IMR-90 (cell line): ENCODE data around the gene DSCAM. TPM values are rescaled to one million over a fixed set of nuclear protein-coding genes. Genes with fewer than 3 reads are reported as not detected.

Experiments
- ATAC-seq: fragments of 200-7000 bp; cut with Tn5 transposase; 2 replicates; pipeline ENCODE4 v1.9.1; 2020; ENCODE audit warnings: low read depth, mild to moderate bottlenecking, moderate library complexity
- BruUV-seq: library from RNA; stranded (reverse); fragments of 400-500 nt; replicated peaks from 2 replicates; lab custom pipeline; 2021; lab: Mats Ljungman, UMichigan
- CTCF ChIA-PET: fragments of 300-600 bp; formaldehyde crosslinking; extraction: SDS; loops from one replicate; lab custom pipeline; 2021; ENCODE audit warnings: antibody characterized with exemption; lab: Yijun Ruan, JAX
- POLR2A ChIA-PET: fragments of 300-600 bp; sonication (Branson Sonifier 250); formaldehyde crosslinking; loops from one replicate; lab custom pipeline; 2022; ENCODE audit warnings: antibody characterized with exemption; ENCODE audit not compliant: unreplicated experiment; lab: Charles Lee
- DNase-seq: peaks from one replicate; pipeline ENCODE4 v3.0.0; 2013
- H2AFZ ChIP-seq: replicated peaks from 2 replicates; pipeline ENCODE3; 2013; ENCODE audit warnings: low read length, mild to moderate bottlenecking; ENCODE audit not compliant: poor library complexity
- H2AK5ac ChIP-seq: 2 replicates; pipeline ENCODE4 v1.6.1; 2013; ENCODE audit warnings: low read depth, low read length, inconsistent platforms
- H2AK9ac ChIP-seq: replicated peaks from 2 replicates; pipeline ENCODE3; 2013; ENCODE audit warnings: mild to moderate bottlenecking, low read depth, low read length, moderate library complexity; ENCODE audit not compliant: poor library complexity
- H2BK120ac ChIP-seq: 2 replicates; pipeline ENCODE4 v1.6.1; 2013; ENCODE audit warnings: low read depth, low read length, inconsistent platforms
- H2BK15ac ChIP-seq: 3 replicates; pipeline ENCODE4 v1.6.1; 2013; ENCODE audit warnings: low read depth, low read length, inconsistent platforms
- H2BK20ac ChIP-seq: 2 replicates; pipeline ENCODE4 v1.6.1; 2013; ENCODE audit warnings: low read depth, mild to moderate bottlenecking, inconsistent platforms, low read length, moderate library complexity
- H2BK5ac ChIP-seq: 2 replicates; pipeline ENCODE4 v1.6.1; 2013; ENCODE audit warnings: mild to moderate bottlenecking, low read depth, low read length, inconsistent platforms; ENCODE audit not compliant: poor library complexity, severe bottlenecking
- H3K14ac ChIP-seq: replicated peaks from 2 replicates; pipeline ENCODE4 v1.6.1; 2013; ENCODE audit warnings: low read depth, low read length, inconsistent platforms
- H3K18ac ChIP-seq: 2 replicates; pipeline ENCODE4 v1.6.1; 2013; ENCODE audit warnings: low read depth, low read length, control low read depth
- H3K23ac ChIP-seq: 2 replicates; pipeline ENCODE4 v1.6.1; 2013; ENCODE audit warnings: low read depth, low read length, inconsistent platforms
- H3K27ac ChIP-seq: 2 replicates; pipeline ENCODE4 v1.5.1; 2013; ENCODE audit warnings: mild to moderate bottlenecking, control low read depth, low read length; ENCODE audit not compliant: insufficient read depth
- H3K27me3 ChIP-seq: 2 replicates; pipeline ENCODE4 v1.6.1; 2013; ENCODE audit warnings: low read length; ENCODE audit not compliant: control insufficient read depth, insufficient read depth
- H3K36me3 ChIP-seq: 2 replicates; pipeline ENCODE4 v1.6.1; 2013; ENCODE audit warnings: low read length, mixed read lengths; ENCODE audit not compliant: control insufficient read depth, insufficient read depth
- H3K4ac ChIP-seq: 2 replicates; pipeline ENCODE4 v1.6.1; 2013; ENCODE audit warnings: low read depth, low read length, inconsistent platforms
- H3K4me1 ChIP-seq: 2 replicates; pipeline ENCODE4 v1.6.1; 2013; ENCODE audit warnings: low read length, mixed read lengths; ENCODE audit not compliant: control insufficient read depth, insufficient read depth
- H3K4me2 ChIP-seq: 2 replicates; pipeline ENCODE4 v1.6.1; 2013; ENCODE audit warnings: low read depth, mild to moderate bottlenecking, control low read depth, low read length, moderate library complexity
- H3K4me3 ChIP-seq: 2 replicates; pipeline ENCODE4 v1.5.1; 2013; ENCODE audit warnings: low read depth, mild to moderate bottlenecking, control low read depth, low read length, moderate library complexity; ENCODE audit not compliant: insufficient read depth
- H3K56ac ChIP-seq: 2 replicates; pipeline ENCODE4 v1.6.1; 2013; ENCODE audit warnings: low read length, inconsistent platforms; ENCODE audit not compliant: insufficient read depth; ENCODE audit errors: extremely low read depth
- H3K79me1 ChIP-seq, 2 experiments: 2 replicates each; pipeline ENCODE4 v1.6.1; 2013; ENCODE audit warnings: low read length in 2 of 2, inconsistent platforms in 1 of 2, low read depth in 1 of 2
- H3K9ac ChIP-seq: 2 replicates; pipeline ENCODE4 v1.6.1; 2013; ENCODE audit warnings: low read depth, low read length, control low read depth
- H3K9me1 ChIP-seq: 2 replicates; pipeline ENCODE4 v1.6.1; 2013; ENCODE audit warnings: low read length, inconsistent platforms; ENCODE audit not compliant: insufficient read depth
- H3K9me3 ChIP-seq: 2 replicates; pipeline ENCODE4 v1.6.1; 2013; ENCODE audit warnings: low read length; ENCODE audit not compliant: control insufficient read depth, insufficient read depth
- H4K20me1 ChIP-seq: 2 replicates; pipeline ENCODE4 v1.6.1; 2013; ENCODE audit warnings: low read length, inconsistent platforms; ENCODE audit not compliant: insufficient read depth
- H4K5ac ChIP-seq: 2 replicates; pipeline ENCODE4 v1.6.1; 2013; ENCODE audit warnings: mild to moderate bottlenecking, low read depth, low read length, control low read depth
- H4K8ac ChIP-seq, 2 experiments: 2 replicates each; pipeline ENCODE4 v1.6.1; 2013; ENCODE audit warnings: low read depth in 2 of 2, low read length in 2 of 2, control low read depth in 1 of 2, inconsistent platforms in 1 of 2
- H4K91ac ChIP-seq: 2 replicates; pipeline ENCODE4 v1.6.1; 2013; ENCODE audit warnings: low read depth, low read length, inconsistent platforms; ENCODE audit not compliant: insufficient read depth
- MAFK ChIP-seq: IDR thresholded peaks from 2 replicates; pipeline ENCODE4 v1.6.1; 2012; ENCODE audit warnings: low read depth, low read length, improper control_type of control experiment
- MAZ ChIP-seq: IDR thresholded peaks from 2 replicates; pipeline ENCODE4 v1.6.1; 2012; ENCODE audit warnings: low read depth, mild to moderate bottlenecking, low read length, improper control_type of control experiment, moderate library complexity, borderline replicate concordance
- NFE2L2 ChIP-seq: fragments of 150-350 bp; IDR thresholded peaks from 2 replicates; pipeline ENCODE4 v1.6.1; 2016; ENCODE audit warnings: low read depth, mild to moderate bottlenecking, low read length
- WGBS, 2 experiments: methylation state at CpG; one replicate each; pipeline versions ENCODE4 v1.1.5 to v1.1.7; 2013; ENCODE audit warnings: missing lambda C conversion rate in 2 of 2; ENCODE audit not compliant: insufficient read length in 1 of 2; ENCODE audit errors: extremely low coverage in 2 of 2; 5-methylcytosine and 5-hydroxymethylcytosine counted together
- dilution Hi-C: fragments of 300-500 bp; cut with HindIII; formaldehyde crosslinking; loops from one replicate; pipeline ENCODE4 v1.14.3; 2018; ENCODE audit warnings: low sequenced_read_pairs; ENCODE audit not compliant: unreplicated experiment
- in situ Hi-C: fragments of 300-500 bp; cut with MboI; formaldehyde crosslinking; loops from 3 replicates; pipeline ENCODE4 v1.14.3; 2019; ENCODE audit warnings: low sequenced_read_pairs, inconsistent platforms, mixed read lengths
- intact Hi-C: fragments of 100-400 bp; cut with micrococcal nuclease; formaldehyde crosslinking; loops from 2 replicates; pipeline ENCODE4 v1.10.0; 2022
- polyA plus RNA-seq, 3 experiments: library from polyadenylated mRNA; depleted of rRNA; stranded (reverse); fragments of >200 nt; gene quantifications; 2 replicates each; pipeline ENCODE4 v1.2.3, GENCODE V29; 2012; ENCODE audit warnings: low replicate concordance in 1 of 3
- total RNA-seq: library from RNA; depleted of rRNA; stranded (reverse); fragments of >200 nt; gene quantifications from 2 replicates; pipeline ENCODE4 v1.2.3, GENCODE V29; 2012

Gene DSCAM
- total and polyA plus RNA-seq, 2 of the 4 experiments (the other 2 are of a cell fraction): under 0.01 to 0.02 TPM

DNA sequence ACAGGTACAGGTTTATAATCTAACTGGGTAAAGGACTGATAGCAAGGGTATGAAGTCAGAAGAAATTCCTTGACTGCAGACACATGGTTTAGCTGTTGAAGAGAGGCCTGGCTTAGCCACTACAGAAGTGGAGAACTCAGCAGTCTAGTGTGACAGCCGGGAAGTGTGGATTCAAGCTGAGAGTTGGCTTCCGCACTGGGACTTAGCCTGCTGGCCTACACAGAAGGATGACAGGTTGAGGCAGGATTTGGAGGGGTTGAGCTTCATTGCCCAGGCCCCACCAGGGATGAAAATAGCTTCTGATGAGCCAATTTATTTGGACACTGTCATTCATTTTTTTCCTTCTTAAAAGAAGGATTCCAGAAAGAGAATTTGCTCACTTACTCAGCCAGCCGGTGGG is 695.3 kb downstream of the DSCAM start:
- H3K56ac ChIP-seq: no peak overlapping the region
- H3K9me1 ChIP-seq: no peaks in the 10 kb centered on the region
- H2BK15ac ChIP-seq: no peak overlapping the region
- in situ Hi-C loops: no loop called here
- no peak overlapping the region for H4K5ac ChIP-seq
- H3K18ac ChIP-seq: no peak overlapping the region
- H2BK20ac ChIP-seq: no peak overlapping the region
- TF ChIP-seq MAZ (no peak), NFE2L2 (no peak), MAFK (no peak)
- H3K14ac ChIP-seq: no peak overlapping the region
- H3K79me1 ChIP-seq: no peaks in the 10 kb centered on the region
- H3K27ac ChIP-seq: no peak overlapping the region
- no peaks in the 10 kb centered on the region for H3K36me3 ChIP-seq
- no peak overlapping the region for H3K23ac ChIP-seq
- H3K9ac ChIP-seq: no peak overlapping the region
- H2AK9ac ChIP-seq: no peak overlapping the region
- no peak overlapping the region for H3K4me2 ChIP-seq
- no peak overlapping the region for H3K4me3 ChIP-seq
- H2BK5ac ChIP-seq: no peak overlapping the region
- ChIA-PET POLR2A (no interaction called here), CTCF (no interaction called here)
- no peak overlapping the region for H4K8ac ChIP-seq
- no peaks in the 10 kb centered on the region for H4K20me1 ChIP-seq
- WGBS, 2 experiments: no CpG with 5 or more reads among the region's 3 CpGs
- H3K9me3 ChIP-seq: peaks cover 19% of the 10 kb centered on the region
- H3K4me1 ChIP-seq: no peaks in the 10 kb centered on the region
- no peak overlapping the region for H2BK120ac ChIP-seq
- H2AFZ ChIP-seq: no peak overlapping the region
- no peak overlapping the region for H2AK5ac ChIP-seq
- no peak overlapping the region for H3K4ac ChIP-seq
- dilution Hi-C loops: no loop called here
- H3K27me3 ChIP-seq: no peaks in the 10 kb centered on the region
- BruUV-seq: no TSS peak
- DNase-seq: no peak
- no peak overlapping the region for H4K91ac ChIP-seq
- intact Hi-C loops: no loop called here
- ATAC-seq: no peak
